GM19468 (cell line): ENCODE results near the gene ALPK3.

Experiments used
- ATAC-seq: cut with Tn5 transposase; IDR thresholded peaks from one replicate; pipeline ENCODE4 v1.9.1; 2021; ENCODE audit warnings: mild to moderate bottlenecking, moderate library complexity, moderate number of reproducible peaks; ENCODE audit not compliant: unreplicated experiment; ENCODE audit errors: extremely low read depth

ALPK3 gene

GRCh38 chr15:84816694-84817465 is at the start of gene ALPK3:
Gene ALPK3 (plus strand): TSS chr15:84817356. CDS start chr15:84817453, 97 bp downstream.
- no peak for ATAC-seq

- no peak for ATAC-seq
Measured at GRCh38 chr15:84772031-84772430, 45.1 kb upstream of the ALPK3 start.

- ATAC-seq, result no peak
Measured at GRCh38 chr15:84772467-84772866, 44.7 kb upstream of the ALPK3 start.

- no peak for ATAC-seq
Measured at GRCh38 chr15:84773716-84774115, 43.4 kb upstream of the ALPK3 start.

GRCh38 chr15:84775867-84776449 is 41.2 kb upstream of the ALPK3 start:
- no peak for ATAC-seq

GRCh38 chr15:84778194-84778593 is 39.0 kb upstream of the ALPK3 start:
- ATAC-seq, result no peak

- ATAC-seq, result no peak
Measured at GRCh38 chr15:84780492-84780891, 36.7 kb upstream of the ALPK3 start.

- ATAC-seq, result no peak
Measured at GRCh38 chr15:84781495-84781894, 35.7 kb upstream of the ALPK3 start.

GRCh38 chr15:84782346-84782745 is 34.8 kb upstream of the ALPK3 start:
- ATAC-seq, result no peak

- no peak for ATAC-seq
Measured at GRCh38 chr15:84783493-84784251, 33.5 kb upstream of the ALPK3 start.

- ATAC-seq, result no peak
Measured at GRCh38 chr15:84784262-84784661, 32.9 kb upstream of the ALPK3 start.

GRCh38 chr15:84785053-84785452 is 32.1 kb upstream of the ALPK3 start:
- no peak for ATAC-seq

GRCh38 chr15:84788500-84788899 is 28.7 kb upstream of the ALPK3 start:
- no peak for ATAC-seq

- no peak for ATAC-seq
Measured at GRCh38 chr15:84789762-84790161, 27.4 kb upstream of the ALPK3 start.

GRCh38 chr15:84790676-84791075 is 26.5 kb upstream of the ALPK3 start:
- ATAC-seq, result no peak

- ATAC-seq, result no peak
Measured at GRCh38 chr15:84791763-84792162, 25.4 kb upstream of the ALPK3 start.

GRCh38 chr15:84793431-84794161 is 23.6 kb upstream of the ALPK3 start:
- no peak for ATAC-seq

- ATAC-seq, result no peak
Measured at GRCh38 chr15:84794162-84794547, 23.0 kb upstream of the ALPK3 start.

- no peak for ATAC-seq
Measured at GRCh38 chr15:84795186-84795585, 22.0 kb upstream of the ALPK3 start.

- no peak for ATAC-seq
Measured at GRCh38 chr15:84797212-84797611, 19.9 kb upstream of the ALPK3 start.

- ATAC-seq, result no peak
Measured at GRCh38 chr15:84797801-84798200, 19.4 kb upstream of the ALPK3 start.
